Inferior parietal cortex (tissue), 1 donor: ENCODE measurements around the gene IVNS1ABP.
"Not testable (repeated sequence)": the region's sequence is repeated elsewhere in the genome, so short reads cannot be mapped to it uniquely, and the experiment has no call there.

Experiments used
- DNase-seq: peaks from one replicate; pipeline ENCODE4 v3.0.0-alpha.2; 2016; ENCODE audit errors: extremely low spot score

Gene IVNS1ABP

DNA sequence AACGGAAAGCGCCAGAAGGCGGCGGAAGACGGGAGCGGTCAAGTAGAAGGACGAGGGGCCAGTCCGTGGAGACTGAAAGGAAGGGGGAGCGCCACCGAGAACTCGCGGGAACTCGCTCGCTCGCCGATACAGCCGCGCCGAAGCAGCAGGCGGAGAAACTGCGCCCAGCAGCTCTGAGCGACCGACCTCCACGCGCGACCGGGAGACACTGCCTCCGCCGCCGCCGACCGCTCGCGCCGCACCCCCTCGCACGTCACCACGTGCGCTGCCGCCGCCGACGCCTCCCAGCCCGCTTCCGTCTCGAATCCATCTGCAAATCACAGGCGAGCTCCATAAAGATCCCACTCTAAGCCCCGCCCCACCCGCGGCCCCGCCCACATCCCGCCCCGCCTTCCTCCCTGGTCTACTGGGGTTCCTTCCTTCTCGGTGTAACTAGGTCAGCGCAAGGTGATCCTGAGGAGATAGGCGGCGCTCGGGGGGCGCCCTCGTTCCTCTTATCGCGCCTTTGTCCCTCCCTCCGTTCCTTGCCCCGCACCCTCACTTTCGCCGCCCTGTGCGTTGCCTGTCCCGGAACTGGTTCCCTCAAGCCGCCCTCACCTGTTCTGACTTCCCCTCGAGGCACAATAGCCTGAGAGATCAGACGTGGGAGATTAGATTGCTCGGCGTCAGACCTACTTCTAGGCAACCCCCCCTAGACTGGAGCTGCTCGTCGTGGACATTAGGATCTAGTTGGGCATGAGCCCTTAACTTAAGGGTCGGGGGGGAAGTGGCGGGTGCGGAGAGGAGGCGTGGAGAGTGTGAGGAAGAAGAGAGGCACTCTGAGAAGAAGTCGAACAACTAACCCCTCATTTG lies at the start of gene IVNS1ABP:
TSS of gene IVNS1ABP (minus strand) at position 210 of the 852 bp plus-strand sequence. CDS start 7,750 bp downstream, outside the sequence.
- peak; percentile 89 for DNase-seq

DNA sequence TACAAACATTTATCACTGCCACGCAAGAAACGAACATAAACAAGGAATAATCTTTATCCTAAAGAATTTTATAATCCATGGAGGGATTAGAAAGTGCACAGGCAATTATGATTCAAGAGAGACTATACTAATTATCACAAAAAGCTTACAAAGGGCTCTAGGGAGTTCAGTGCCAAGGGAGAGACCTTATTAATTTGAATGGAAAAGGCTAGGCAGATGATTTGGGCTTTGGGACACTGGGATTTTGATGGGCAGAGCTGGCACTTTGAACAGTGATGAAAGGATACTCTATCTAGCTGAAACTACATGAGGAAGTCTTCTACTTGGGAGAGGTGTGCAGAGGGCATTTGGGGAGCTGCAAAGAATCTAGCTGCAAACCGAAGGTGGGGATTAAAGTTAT lies 48.9 kb upstream of the IVNS1ABP start:
- no peak for DNase-seq

DNA sequence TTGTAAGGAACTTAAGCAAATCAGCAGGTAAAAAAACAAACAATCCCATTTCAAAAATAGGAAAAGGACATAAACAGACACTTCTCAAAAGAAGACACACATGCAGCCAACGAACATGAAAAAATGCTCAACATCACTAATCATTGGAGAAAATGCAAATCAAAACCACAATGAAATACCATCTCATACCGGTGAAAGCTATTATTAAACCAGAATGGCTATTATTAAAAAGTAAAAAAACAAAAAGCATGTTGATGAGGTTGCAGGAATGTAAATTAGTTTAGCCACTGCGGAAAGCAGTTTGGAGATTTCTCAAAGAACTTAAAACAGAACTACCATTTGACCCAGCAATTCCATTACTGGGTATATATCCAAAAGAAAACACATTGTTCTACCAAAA lies 47.5 kb upstream of the IVNS1ABP start:
- not testable (repeated sequence) for DNase-seq

DNA sequence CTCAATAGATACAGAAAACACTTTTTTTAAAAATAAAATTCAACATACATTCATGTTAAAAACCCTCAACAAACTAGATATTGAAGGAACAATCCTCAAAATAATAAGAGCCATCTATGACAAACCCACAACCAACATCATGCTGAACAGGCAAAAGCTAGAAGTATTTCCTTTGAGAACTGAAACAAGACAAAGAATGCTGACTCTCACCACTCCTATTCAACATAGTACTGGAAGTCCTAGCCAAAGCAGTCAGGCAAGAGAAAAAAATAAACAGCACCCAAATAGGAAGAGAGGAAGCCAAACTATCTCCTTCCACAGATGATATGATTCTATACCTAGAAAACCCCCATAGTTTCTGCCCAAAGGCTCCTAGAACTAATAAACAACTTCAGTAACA lies 46.2 kb upstream of the IVNS1ABP start:
- DNase-seq = no peak

DNA sequence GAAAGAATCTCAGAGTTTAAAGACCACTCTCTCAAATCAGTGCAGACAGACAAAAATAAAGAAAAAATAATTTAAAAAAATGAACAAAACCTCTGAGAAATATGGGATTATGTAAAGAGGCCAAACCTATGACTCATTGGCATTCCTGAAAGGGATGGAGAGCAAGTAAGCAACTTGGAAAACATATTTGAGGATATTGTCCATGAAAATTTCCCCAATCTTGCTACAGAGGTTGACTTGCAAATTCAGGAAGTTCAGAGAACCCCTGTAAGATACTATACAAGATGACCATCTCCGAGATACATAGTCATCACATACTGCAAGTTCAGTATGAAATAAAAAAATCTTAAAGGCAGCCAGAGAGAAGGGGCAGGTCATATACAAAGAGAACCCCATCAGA lies 43.7 kb upstream of the IVNS1ABP start:
- DNase-seq = no peak

DNA sequence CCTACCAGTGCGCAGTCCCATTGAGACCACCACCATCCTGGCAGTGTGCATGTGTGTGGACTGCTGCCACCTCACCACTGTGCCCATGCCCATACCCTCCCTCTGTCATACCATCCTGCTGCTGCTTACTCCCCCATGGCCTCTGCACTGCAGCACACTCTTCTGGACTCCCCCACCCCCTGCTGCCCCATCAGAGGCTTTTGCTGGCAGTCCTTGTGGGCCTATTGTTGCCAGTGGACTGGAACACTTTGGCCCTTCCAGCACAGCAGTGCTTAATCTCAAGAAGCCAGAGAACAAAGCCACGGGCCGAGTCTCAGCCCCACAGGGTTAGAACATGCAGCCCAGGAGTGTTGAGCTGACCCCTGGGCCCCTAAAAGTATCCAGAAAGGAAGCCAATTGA lies 41.9 kb upstream of the IVNS1ABP start:
- DNase-seq = no peak

DNA sequence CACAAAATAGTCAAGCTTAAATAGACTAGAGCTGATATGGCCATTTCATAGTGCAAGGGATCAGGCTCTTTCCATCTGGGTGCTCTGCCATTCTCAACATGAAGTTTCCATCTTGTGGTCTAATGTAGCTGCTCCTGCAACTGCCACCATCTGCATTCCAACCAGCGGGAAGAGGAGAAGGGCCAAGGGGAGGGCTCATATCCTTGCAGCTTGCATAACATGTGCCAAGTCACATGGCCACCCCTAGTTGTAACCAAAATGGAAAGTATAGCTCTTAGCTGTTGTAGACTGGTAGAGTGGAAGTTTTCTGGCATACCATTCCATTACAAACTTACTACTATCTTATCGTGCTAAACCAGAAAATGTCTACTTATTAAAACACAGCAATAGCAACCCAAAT lies 38.9 kb upstream of the IVNS1ABP start:
- no peak for DNase-seq

DNA sequence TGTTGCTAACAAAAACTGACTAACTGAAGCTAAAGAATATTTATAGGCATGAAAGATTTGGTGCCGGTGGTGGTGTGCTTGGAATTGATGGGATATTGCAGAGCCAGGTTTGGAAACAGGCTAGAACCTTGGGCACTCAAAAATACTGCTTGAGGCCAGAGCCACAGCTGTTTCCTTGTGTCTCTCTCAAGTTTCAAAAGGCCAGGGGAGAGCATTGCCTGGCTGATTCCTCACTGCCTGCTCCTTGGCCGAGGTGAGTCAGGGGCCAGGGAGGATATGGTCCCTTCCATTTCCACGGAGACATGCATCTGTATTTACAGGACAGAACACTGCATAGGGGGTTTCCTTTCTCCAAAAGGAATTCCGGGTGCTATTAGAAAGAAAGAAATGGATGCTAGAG lies 36.1 kb upstream of the IVNS1ABP start:
- no peak for DNase-seq

DNA sequence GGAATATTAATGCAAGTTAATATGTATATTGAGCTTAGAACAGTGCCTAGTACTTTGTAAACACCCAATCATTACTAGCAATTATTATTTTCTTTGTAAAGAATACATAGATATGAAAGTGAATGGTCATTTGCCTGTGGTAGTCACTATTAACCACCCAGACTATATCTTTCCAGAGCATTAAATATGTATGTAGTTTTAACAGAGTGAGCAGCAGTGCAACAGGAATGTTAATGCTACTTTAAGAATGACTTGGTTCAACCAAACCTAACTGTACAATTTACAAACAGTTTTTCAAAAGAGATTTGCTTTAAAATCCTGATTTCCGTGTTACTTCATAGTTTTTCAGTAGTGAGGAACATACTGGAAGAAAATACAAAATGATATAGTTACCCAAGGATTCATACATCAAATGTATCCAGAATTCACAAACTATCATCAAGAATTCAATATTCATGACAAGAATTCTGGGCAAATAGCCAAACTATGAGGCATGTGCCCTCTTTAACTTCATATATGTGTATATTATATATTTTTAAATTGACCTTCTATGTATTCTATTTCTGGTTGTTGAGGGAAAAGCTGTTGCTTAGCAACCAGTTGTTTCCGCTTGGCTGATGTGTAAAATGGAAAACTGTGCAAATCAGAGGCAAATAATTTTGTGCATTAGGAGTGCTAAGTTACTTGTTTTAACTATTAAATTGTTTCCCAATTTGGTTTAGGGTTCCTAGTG lies 34.9 kb upstream of the IVNS1ABP start:
- DNase-seq = no peak

DNA sequence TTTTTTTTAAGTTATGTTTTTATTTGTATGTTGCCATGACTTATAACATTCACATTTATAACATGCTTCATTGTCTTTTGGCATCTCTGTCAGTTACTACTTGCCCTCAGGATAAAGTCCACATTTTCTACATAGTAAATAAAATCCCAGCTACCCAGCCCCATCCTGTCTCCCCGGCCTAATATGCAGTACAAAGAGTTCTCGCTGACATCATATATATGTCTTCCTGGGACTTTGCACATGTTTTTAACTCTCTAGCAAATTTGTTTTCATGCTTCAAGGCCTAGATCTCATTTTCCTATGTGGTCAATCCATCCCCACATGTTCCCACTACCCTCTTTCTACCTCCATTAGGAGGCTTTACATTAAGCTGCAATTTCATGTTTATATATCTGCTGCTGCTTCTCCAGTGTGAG lies 33.0 kb upstream of the IVNS1ABP start:
- DNase-seq = no peak

DNA sequence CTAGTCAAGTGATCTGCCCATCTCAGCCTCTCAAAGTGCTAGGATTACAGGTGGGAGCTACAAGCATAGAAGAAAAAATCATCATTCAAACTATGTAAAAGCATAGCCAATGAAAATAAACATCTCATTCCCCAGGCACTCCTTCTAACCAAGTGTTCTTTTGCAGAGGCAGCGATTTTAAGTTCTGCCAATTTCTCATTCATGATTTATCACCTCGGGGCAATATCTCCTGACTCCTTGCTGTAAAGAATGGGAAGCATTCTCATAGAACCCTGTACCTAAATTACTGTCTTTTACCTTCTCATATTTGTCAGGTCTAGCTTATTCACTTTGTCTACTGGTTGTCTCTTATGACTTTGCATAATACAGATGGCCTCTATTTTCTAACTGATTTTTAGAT lies 32.5 kb upstream of the IVNS1ABP start:
- DNase-seq = no peak

DNA sequence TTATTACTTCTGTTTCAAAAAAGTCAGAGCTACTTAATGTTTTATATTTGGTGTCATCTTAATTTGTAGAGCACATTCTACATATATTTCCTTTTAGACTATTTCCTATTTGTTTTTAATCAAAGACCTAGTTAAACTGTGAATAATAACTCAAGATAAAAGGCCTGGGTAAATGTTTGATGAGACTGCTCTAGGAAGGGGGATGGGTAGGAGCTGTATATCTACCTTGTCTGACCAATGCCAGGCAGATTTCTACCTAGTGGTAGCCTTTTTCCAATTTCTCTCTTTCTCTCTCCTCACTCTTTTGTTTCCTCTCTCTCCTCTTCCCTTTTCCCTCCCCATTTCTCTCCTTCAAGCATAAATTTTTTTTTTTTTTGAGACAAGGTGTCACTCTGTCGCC lies 31.9 kb upstream of the IVNS1ABP start:
- DNase-seq = no peak

DNA sequence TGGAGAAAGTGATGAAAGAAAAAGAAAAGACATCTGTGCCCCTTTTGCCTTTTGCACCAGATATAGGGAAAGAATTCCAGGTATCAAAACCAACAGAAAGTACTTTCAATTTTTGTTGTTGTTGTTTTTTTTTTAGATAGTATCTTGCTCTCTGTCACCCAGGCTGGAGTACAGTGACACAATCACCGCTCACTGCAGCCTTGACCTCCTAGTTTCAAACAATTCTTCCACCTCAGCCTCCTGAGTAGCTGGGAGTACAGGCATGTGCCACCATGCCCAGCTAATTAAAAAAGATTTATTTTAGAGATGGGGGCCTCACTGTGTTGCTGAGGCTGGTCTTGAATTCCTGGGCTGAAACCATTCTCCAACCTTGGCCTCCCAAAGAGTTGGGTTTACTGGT lies 31.3 kb upstream of the IVNS1ABP start:
- no peak for DNase-seq

DNA sequence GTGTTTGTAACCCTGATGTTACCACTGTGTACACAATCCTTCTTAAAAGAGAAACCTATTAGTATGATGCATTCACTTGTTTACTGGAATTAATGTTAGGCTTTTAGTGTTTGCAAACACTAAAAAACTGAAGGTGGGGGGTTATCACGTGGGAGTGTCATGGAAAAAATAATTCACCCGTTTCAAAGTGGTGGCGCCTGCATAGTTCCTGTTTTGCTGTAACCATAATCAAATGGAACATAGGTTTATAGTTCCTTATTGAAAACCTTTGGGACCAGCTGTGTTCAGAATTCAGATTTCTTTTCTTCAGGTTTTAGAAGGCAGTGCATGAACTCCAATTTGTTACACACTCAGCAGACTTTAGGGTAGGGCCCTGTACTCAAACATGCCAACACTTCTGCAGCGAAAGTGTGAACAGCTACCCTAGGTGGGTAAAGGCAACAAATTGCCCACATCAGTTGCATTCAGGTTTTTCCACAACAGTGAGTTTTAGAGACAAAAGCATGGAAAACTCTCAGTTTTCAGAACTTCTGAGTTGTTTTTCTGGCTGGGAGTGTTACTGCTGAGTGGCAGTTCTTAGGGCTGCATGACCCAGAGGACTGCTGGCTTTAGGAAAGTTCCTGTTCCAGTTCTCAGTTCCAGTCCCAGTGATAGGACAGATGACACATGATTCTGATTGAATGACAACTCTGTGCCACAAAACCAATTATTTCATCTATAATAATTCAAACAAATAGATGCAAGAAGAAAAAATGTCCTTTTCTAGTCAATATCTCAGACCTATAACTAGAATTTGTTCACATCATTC lies 29.1 kb upstream of the IVNS1ABP start:
- DNase-seq = no peak

DNA sequence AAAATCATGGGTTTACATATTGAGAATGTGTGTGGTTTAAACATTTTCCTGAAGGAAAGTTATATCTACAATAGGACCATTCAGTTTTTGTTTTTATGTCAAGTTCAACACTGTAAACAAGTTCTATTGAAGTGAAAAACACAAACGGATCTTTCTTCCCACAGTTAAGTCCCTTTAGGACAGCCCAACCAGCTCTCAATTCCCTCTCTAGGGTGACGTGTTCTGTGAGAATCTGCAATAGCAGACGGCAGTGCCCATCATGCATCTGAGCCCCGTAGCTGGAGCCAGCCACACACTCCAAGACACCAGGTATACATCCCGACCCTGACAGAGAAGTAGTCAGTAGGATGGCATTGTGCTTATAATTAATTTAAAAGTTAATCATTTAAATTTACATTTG lies 26.3 kb upstream of the IVNS1ABP start:
- DNase-seq = peak; percentile 44

DNA sequence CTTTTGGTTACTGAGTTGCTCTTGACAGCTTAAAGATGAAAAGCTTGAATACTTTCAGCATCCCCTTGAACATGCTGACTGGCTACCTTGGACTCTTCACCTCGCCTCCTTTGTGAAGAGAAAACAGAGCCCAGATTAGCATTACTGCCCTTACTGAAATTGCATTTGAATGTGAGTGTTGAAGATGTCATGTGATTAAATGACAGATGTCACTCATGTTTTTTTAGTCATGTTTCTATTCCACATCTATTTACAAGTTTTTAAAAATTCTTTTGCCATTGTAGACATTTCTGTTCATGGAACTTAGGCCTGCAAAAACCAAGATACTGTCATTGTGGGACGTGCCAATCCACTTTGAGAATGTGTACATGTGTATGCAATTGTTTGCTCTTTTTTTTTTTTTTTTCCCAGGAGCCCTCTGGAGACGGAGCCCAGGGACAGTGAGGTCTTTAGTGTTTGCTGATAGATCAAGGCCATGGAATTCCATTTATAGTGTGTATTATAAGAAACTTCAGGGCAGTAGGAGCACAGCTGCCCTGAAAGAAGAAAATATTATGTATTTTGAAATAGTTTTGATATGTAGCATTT lies 25.7 kb upstream of the IVNS1ABP start:
- DNase-seq = no peak

DNA sequence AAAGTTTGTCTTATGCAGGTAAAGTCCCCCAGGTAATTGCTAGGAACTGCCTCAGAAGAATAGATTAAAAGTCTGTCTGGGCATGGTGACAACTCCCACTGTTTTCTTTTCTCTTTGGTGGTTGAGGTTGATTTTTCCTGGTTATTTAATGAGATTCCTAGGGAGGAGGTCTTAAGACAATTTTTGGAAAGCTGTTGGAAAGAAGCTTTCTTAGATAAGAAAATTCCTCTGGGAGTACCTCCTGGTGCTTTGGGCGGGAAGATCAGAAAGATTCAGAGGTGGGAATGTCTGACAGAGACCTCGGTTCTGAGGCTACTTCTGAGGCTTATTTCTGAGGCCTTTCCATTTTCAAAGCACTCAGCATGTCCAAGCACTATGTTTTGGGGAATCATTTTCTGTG lies 25.0 kb upstream of the IVNS1ABP start:
- DNase-seq = no peak

DNA sequence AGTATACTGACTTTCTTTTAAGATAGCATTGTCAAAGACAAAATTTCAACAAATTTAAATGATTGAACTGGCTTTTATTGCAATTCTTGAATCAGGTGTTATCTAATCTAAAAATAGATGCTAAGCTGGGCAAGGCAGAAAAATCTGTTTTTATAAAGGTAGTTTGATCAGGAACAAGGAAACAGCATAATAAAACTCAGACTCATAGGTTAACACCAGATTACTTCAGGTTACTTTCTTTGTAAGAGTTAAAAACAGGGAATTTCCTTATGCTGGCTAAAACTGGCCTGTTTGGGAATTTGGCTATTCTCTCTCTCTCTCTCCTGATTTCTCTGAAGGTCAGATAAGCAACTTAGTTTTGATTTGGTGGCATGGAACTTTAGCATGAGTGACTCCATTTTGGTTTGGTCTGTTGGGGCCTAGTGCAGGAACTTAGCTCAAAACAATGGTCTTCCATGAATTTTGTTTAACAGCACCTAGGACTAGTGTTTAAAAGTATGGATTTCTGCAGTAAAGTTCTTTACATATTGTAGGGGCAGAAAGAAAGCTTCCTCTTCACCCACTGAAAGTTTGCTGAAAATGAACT lies 24.2 kb upstream of the IVNS1ABP start:
- DNase-seq = no peak

DNA sequence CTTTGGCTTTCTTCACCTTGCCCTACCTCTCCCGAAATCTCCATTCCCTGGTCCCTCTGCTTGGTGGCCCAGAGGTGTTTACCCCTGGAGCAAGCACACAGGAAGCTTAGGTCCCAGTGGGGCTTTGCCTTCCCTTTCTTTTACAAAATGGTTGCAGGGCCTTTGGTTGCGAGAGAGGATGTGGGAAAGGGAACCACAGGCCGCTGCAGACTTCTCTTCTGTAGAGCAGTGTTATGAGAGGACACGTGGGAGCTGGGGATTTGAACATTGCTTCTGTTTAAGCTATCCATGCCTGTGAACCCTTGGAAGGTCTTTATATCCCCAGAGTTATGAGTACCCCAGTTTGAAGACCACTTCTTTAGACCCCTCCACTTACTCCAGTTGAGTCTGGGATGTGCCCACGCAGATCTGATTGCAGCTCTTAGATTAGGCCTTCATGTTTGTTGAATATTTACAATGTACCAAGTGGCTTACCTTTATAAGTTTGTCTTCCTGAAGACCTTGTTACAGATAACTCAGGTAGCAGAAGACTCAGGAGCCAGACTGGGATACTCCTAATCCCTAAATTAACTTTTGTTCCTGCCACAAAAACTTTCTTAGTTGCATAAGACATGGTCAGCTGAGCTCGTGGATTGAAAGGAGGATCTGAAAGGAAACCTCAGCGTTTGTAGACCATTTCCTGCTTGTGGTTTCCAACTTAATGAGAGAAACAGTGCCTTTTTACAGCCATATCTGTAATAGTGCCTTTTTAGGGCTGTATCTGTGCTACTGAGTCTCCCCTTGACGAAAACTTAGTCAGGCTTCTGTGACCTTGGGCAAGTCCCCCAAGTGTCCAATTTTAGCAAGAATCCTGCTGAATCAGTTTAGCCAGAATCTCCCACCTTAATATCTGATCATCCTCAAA lies 21.9 kb upstream of the IVNS1ABP start:
- DNase-seq = no peak

DNA sequence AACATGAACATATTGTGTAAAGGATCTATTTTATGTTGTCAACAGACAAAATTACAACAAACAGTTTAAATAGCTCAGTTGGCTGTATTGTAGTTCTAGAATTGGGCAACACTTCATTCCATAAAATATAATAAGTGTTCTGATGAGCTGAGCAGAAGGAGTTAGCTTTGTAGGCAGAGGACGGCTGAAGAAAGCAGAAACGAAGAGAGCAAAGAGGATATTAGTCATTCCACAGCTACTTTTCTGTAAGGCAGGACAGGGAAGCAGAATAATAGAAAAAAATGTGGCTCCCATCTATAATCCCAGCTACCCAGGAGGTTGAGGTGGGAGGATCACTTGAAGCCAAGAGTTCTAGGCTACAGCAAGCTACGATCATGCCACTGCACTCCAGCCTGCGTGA lies 20.2 kb upstream of the IVNS1ABP start:
- no peak for DNase-seq

DNA sequence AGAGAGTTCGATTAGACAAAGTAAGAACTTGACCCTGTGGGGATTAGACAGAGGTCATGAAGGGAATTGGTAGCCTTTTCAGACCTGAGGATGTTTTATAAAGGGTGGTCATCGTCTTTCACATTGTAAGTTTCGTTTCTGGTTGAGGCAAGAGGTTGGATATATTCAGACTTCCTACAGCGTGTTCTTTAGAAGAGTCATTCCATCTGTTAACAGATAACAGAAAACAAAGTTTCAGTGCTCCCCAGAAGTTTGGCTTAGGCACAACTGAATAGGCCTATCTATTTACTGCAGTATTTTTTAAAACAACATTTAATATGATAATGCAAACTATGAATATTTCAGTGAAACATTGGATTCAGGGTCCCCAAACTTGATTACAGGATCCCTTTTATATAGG lies 17.1 kb upstream of the IVNS1ABP start:
- DNase-seq = no peak
